IPS-NIHi11 (cell line): Measurements from ENCODE around the gene COMMD10.

Experiments used
- DNase-seq: peaks from one replicate; pipeline ENCODE4 v3.0.0; 2012; ENCODE audit warnings: mixed read lengths, low spot score

COMMD10 gene

DNA sequence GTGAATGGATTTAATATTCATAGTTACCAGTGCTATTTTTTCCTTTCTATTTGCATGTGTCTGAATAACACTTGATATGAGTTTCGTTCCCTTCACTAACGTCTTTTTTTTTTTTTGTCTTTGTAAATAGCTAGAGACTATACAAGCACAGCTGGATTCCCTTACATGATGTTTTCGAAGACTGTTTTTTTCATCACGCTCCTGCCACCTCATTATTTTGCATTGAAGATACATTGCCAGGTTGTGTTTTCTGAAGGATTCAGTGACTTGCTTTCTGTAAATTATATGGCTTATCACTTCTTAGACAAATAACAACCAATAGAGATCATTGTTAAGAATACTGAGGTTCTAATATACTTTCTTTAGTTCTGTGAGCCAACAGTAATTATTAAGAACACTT lies 207.5 kb downstream of the COMMD10 start:
- no peak for DNase-seq

DNA sequence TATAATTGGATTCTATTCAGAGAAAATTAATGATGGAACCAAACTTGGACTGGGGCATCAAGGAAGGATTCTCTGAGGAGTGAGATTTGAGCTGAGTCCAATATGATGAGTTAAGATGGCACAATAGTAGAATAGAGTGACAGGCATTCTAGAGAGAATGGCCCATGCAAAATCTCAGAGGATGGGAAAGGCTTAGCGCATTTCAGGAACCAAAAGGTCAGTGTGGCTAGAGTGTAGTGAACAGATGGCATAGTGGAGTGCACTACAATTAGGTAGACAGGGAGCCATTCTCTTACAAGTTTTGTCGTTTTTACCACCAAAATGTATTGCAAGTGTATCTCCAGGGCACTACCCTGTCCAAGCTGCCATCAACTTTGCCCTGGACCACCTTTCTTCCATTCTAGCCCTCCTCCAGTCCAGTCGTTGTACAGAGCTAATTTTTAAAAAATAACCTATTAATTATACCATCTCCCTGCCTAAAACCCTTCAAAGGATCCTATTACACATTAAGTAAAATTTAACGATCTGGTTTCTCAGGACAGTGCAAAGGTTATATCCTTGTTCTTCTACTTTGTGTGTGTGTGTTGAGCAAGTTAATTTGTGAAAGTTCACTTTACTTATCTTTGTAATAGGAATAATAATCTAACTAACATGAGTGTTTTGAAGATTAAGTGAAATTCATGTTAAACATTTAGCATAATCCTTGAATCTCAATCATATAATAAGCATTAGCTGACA lies 211.7 kb downstream of the COMMD10 start:
- no peak for DNase-seq

DNA sequence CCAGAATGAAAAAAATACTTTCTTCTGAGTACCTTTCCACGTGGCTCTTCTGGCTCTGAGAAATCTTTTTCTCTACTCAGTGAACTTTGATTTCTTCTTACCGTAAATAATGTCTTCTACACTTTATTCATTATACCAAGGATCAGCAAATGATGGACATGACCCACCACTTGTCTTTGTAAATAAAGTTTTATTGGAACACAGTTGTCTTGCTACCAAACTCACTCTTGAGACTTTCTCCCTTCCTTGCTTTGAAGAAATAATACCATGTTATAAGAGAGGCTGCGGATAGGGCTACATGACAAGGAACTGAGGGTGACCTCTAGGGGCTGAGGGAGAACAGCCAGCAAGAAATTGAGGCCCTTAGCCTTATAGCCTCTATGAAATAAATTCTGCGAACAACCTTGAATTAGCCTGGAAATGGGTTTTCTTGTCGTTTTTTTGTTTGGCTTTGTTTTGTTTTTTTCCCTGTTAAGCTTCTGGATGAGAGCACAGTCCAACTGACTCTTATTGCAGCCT lies 212.5 kb downstream of the COMMD10 start:
- DNase-seq: no peak

DNA sequence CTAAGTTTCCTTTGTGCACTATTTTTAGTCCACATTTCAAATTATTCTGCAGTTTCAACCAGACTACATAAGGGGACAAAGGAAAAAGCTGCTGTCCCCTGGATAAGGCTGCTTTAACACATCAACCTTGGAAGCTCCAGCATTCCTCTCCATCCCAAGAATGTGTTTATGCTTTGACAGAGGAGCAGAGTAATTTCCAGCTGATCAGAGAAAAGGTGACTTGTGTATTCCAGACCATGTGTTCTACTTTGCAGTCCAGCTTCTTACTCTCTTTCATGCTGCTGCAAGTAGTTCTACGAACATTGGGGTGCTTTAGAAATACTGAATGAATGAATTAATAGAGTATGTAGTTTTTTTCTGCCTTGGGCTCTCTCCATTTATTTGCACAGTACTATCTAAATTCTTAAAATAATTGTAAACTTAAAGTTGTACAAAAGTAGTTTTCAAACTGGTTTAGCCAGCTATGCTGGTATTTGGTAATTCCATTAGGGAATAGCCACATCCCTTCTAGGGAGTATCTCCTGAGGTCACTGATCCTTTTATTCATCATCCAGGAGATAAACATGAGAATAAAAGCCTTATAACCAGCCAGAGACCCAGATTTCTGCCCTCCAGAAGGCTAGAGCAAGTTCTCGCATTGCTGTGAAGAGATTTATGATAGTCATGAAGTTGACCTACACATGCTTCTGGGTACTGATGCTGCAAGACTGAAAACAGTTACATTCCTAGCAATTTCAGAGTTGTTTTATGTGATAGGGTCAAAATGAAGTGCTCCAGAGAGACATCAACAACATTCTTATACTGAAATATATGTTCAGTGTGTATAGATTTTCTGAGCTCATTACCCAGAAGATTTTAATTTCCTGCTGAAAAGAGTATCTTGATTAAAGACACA lies 215.2 kb downstream of the COMMD10 start:
- DNase-seq: no peak

DNA sequence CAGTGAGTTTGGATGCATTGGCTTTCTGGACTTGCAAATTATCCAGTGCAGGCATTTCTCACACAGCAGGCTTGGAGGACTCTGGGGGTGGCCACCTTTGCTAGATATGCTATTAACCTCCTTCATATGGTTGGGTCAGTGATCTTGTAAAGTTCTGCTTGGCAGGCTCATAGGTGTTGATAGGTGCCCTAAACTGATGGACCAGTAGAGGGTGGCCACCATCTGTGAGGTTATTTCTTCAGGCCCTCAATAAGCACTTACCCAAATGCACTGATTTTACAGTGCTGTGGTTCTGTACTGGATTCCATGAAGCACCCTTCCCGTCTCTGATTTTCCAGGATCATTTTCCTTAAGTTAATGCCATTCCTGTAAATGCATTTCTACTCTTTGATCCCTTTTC lies 216.3 kb downstream of the COMMD10 start:
- no peak for DNase-seq

GRCh38 chr5:116303340-116303739 lies 218.5 kb downstream of the COMMD10 start:
- DNase-seq: no peak

- DNase-seq: no peak
Observed at GRCh38 chr5:116303810-116304209, 219.0 kb downstream of the COMMD10 start.

GRCh38 chr5:116305899-116306298 lies 221.1 kb downstream of the COMMD10 start:
- DNase-seq: no peak

DNA sequence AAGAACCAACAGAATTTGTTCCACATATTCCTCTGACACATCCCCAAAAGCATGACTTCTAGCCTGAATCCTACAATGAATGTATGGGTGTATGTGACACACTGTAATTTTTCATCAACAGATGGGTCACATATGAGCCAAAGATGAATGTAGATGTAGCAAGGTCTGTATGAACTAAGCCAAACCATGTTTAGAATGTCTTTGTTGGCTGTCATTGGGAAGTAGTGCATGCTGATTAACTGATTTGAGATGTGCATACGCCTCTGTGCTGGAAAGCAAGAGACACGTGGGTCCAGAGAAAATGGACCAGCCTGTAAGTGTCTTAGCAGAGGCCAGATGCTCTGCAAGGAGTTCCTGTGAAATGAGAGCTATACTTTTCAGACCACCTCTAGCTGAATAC lies 222.0 kb downstream of the COMMD10 start:
- DNase-seq: no peak

- DNase-seq: no peak
Observed at GRCh38 chr5:116308391-116308790, 223.6 kb downstream of the COMMD10 start.

DNA sequence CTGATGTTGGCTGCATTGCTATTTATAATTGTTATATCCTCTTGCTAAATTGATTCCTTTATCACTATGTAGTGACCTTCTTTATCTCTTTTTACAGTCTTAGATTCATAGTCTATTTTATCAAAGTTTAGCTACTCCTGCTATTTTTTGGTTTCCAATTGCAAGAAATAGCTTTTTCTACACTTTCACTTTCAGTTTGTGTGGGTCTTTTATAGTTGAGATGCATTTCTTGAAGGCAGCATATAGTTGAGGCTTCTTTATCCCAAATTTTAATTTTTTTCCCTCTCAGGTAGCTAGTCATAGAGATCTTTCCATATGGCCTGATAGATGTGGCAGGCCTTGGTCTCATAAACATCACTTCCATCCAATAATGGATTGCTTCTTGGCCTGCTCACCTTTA lies 228.5 kb downstream of the COMMD10 start:
- DNase-seq: no peak

- DNase-seq: no peak
Observed at GRCh38 chr5:116315531-116315930, 230.7 kb downstream of the COMMD10 start.

- no peak for DNase-seq
Observed at GRCh38 chr5:116318091-116318854, 233.4 kb downstream of the COMMD10 start.

- no peak for DNase-seq
Observed at GRCh38 chr5:116320486-116320885, 235.7 kb downstream of the COMMD10 start.

GRCh38 chr5:116329503-116329902 lies 244.7 kb downstream of the COMMD10 start:
- DNase-seq: no peak

GRCh38 chr5:116340799-116341198 lies 256.0 kb downstream of the COMMD10 start:
- no peak for DNase-seq
